ENCODE data around the gene GABARAP. TPM values are rescaled to one million over a fixed set of nuclear protein-coding genes. Genes with fewer than 3 reads are reported as not detected.
A peak's percentile ranks its signal among the peaks of the same experiment; 100 is the strongest.

Gene GABARAP
- total and polyA plus RNA-seq, 2 of the 4 experiments (the other 2 are of a cell fraction): 77.8 to 780 TPM

- no peaks in the 10 kb centered on the region for H3K9me3 ChIP-seq (ENCODE audit: control insufficient read depth, insufficient read depth, low read length)
- BruUV-seq (replicated peaks): no TSS peak
- H3K4me2 ChIP-seq (ENCODE audit: low read depth, low read length): no peak overlapping the region
- no peaks in the 10 kb centered on the region for H3K36me3 ChIP-seq (ENCODE audit: control insufficient read depth, insufficient read depth, low read length)
- H2BK120ac ChIP-seq (ENCODE audit: low read depth, low read length): no peak overlapping the region
- H2AFZ ChIP-seq (replicated peaks; ENCODE audit: low read length, poor library complexity): peak overlapping the region; percentile 7
- H3K27me3 ChIP-seq (ENCODE audit: control insufficient read depth, insufficient read depth, low read length): peaks cover 47% of the 10 kb centered on the region
- H2BK20ac ChIP-seq (ENCODE audit: low read depth, low read length): no peak overlapping the region
- no peak overlapping the region for H3K27ac ChIP-seq (ENCODE audit: insufficient read depth, low read length)
- WGBS, 2 experiments (ENCODE audit: extremely low coverage in 2 of 2, insufficient read length in 1 of 2): 84% methylated on average over 5 of the region's 18 CpGs; no CpG with 5 or more reads in 1 of the 2 experiments
- dilution Hi-C loops (cut with HindIII; ENCODE audit: low sequenced_read_pairs, unreplicated experiment): no loop called here
- no peak overlapping the region for H3K18ac ChIP-seq (ENCODE audit: low read depth, low read length)
- H3K14ac ChIP-seq (replicated peaks; ENCODE audit: low read depth, low read length): no peak overlapping the region
- H2AK9ac ChIP-seq (replicated peaks; ENCODE audit: low read depth, low read length, poor library complexity): no peak overlapping the region
- H4K91ac ChIP-seq (ENCODE audit: insufficient read depth, low read depth, low read length): no peak overlapping the region
- no peak overlapping the region for H3K23ac ChIP-seq (ENCODE audit: low read depth, low read length)
- no peak overlapping the region for H3K56ac ChIP-seq (ENCODE audit: extremely low read depth, insufficient read depth, low read length)
- DNase-seq: no peak
- no peak overlapping the region for H2BK15ac ChIP-seq (ENCODE audit: low read depth, low read length)
- intact Hi-C loops (cut with micrococcal nuclease): no loop called here
- no peak overlapping the region for H3K4me3 ChIP-seq (ENCODE audit: insufficient read depth, low read depth, low read length)
- no peaks in the 10 kb centered on the region for H3K79me1 ChIP-seq (ENCODE audit: low read depth in 1 of 2, low read length in 2 of 2)
- no peak for TF ChIP-seq NFE2L2 (IDR thresholded peaks at IDR 0.05; ENCODE audit: low read depth, low read length)
- TF ChIP-seq MAFK (IDR thresholded peaks at IDR 0.05; ENCODE audit: low read depth, low read length): no peak
- TF ChIP-seq MAZ (IDR thresholded peaks at IDR 0.05; ENCODE audit: borderline replicate concordance, low read depth, low read length): no peak
- no peak for TF ChIP-seq FOS (IDR thresholded peaks at IDR 0.05; ENCODE audit: low read depth, low read length)
- no peak for TF ChIP-seq POLR2A (IDR thresholded peaks at IDR 0.05; ENCODE audit: low read depth, low read length)
- no peak for TF ChIP-seq SMC3 (IDR thresholded peaks at IDR 0.05; ENCODE audit: low read depth, low read length)
- TF ChIP-seq CTCF (conservative IDR thresholded peaks at IDR 0.05; ENCODE audit: low read depth, low read length): no peak
- TF ChIP-seq CHD1 (IDR thresholded peaks at IDR 0.05; ENCODE audit: low read depth, low read length): no peak
- no peak for TF ChIP-seq MXI1 (IDR thresholded peaks at IDR 0.05; ENCODE audit: borderline replicate concordance, low read depth, low read length)
- TF ChIP-seq ELK1 (IDR thresholded peaks at IDR 0.05; ENCODE audit: borderline replicate concordance, low read depth, low read length): no peak
- TF ChIP-seq USF2 (IDR thresholded peaks at IDR 0.05; ENCODE audit: low read depth, low read length): no peak
- no peak for TF ChIP-seq RAD21 (IDR thresholded peaks at IDR 0.05; ENCODE audit: low read length)
- TF ChIP-seq CEBPB (IDR thresholded peaks at IDR 0.05; ENCODE audit: low read depth, low read length): no peak
- TF ChIP-seq RFX5 (IDR thresholded peaks at IDR 0.05; ENCODE audit: low read depth, low read length): no peak
- TF ChIP-seq RCOR1 (IDR thresholded peaks at IDR 0.05; ENCODE audit: insufficient replicate concordance, low read length): no peak
- TF ChIP-seq BHLHE40 (IDR thresholded peaks at IDR 0.05; ENCODE audit: low read depth, low read length): no peak
- no peak overlapping the region for H2BK5ac ChIP-seq (ENCODE audit: low read depth, low read length, poor library complexity, severe bottlenecking)
- H4K20me1 ChIP-seq (ENCODE audit: insufficient read depth, low read length): no peaks in the 10 kb centered on the region
- H3K4me1 ChIP-seq (ENCODE audit: control insufficient read depth, insufficient read depth, low read length): peaks cover 2% of the 10 kb centered on the region; the same call in 1 of the 2 replicates
- ATAC-seq (ENCODE audit: low read depth): no peak
- ChIA-PET CTCF (interaction anchor here (1.0 kb wide), 1 partner anchor 13 kb away, joined by 5 read pairs; no protein-coding TSS in a partner anchor), POLR2A (ENCODE audit: unreplicated experiment) (no interaction called here)
- no peak overlapping the region for H4K5ac ChIP-seq (ENCODE audit: low read depth, low read length)
- no peak overlapping the region for H3K9ac ChIP-seq (ENCODE audit: low read depth, low read length)
- no peak overlapping the region for H3K4ac ChIP-seq (ENCODE audit: low read depth, low read length)
- H2AK5ac ChIP-seq (ENCODE audit: low read depth, low read length): no peak overlapping the region
- in situ Hi-C loops (cut with MboI; ENCODE audit: low sequenced_read_pairs): no loop called here
- no peak overlapping the region for H4K8ac ChIP-seq (ENCODE audit: low read depth in 2 of 2, low read length in 2 of 2)
- no peaks in the 10 kb centered on the region for H3K9me1 ChIP-seq (ENCODE audit: insufficient read depth, low read length)
Observed at GRCh38 chr17:7283471-7284216, 41.4 kb upstream of the GABARAP start.

All from IMR-90 (cell line).